ENCODE results near the gene ETV2. TPM values are rescaled to one million over a fixed set of nuclear protein-coding genes. Genes with fewer than 3 reads are reported as not detected.
A peak's percentile ranks its signal among the peaks of the same experiment; 100 is the strongest.

Gene ETV2
- total and polyA plus RNA-seq, 2 experiments from 2014 or later, result 3.1 TPM

- no peaks in the 10 kb centered on the region for H3K27me3 ChIP-seq
- DNase-seq (ENCODE audit: low read depth in 1 of 2, low spot score in 1 of 2), result no peak
- no peak for TF ChIP-seq CTCF (IDR thresholded peaks at IDR 0.05; ENCODE audit: low read depth, low read length)
- no peaks in the 10 kb centered on the region for H3K36me3 ChIP-seq
- no peak overlapping the region for H3K4me3 ChIP-seq
- H3K4me1 ChIP-seq (ENCODE audit: low read depth), result no peaks in the 10 kb centered on the region
- H3K27ac ChIP-seq, result no peak overlapping the region
- no peaks in the 10 kb centered on the region for H3K9me3 ChIP-seq (ENCODE audit: low read depth)
Measured at GRCh38 chr19:35607661-35608060, 33.9 kb upstream of the ETV2 start.

GRCh38 chr19:35608251-35608650 is 33.3 kb upstream of the ETV2 start:
- Histone ChIP-seq H3K9me3 (ENCODE audit: low read depth) (no peaks in the 10 kb centered on the region), H3K27me3 (no peaks in the 10 kb centered on the region), H3K36me3 (no peaks in the 10 kb centered on the region), H3K27ac (no peak overlapping the region), H3K4me3 (no peak overlapping the region), H3K4me1 (ENCODE audit: low read depth) (no peaks in the 10 kb centered on the region)
- DNase-seq (ENCODE audit: low read depth in 1 of 2, low spot score in 1 of 2), result no peak
- no peak for TF ChIP-seq CTCF (IDR thresholded peaks at IDR 0.05; ENCODE audit: low read depth, low read length)

- no peak overlapping the region for H3K27ac ChIP-seq
- H3K4me1 ChIP-seq (ENCODE audit: low read depth), result no peaks in the 10 kb centered on the region
- no peaks in the 10 kb centered on the region for H3K27me3 ChIP-seq
- TF ChIP-seq CTCF (IDR thresholded peaks at IDR 0.05; ENCODE audit: low read depth, low read length), result no peak
- H3K36me3 ChIP-seq, result no peaks in the 10 kb centered on the region
- DNase-seq (ENCODE audit: low read depth in 1 of 2, low spot score in 1 of 2), result no peak
- H3K9me3 ChIP-seq (ENCODE audit: low read depth), result no peaks in the 10 kb centered on the region
- no peak overlapping the region for H3K4me3 ChIP-seq
Measured at GRCh38 chr19:35609851-35610353, 31.6 kb upstream of the ETV2 start.

GRCh38 chr19:35612224-35612558 is 29.4 kb upstream of the ETV2 start:
- Histone ChIP-seq H3K27me3 (no peaks in the 10 kb centered on the region), H3K4me1 (ENCODE audit: low read depth) (no peaks in the 10 kb centered on the region), H3K4me3 (no peak overlapping the region), H3K9me3 (ENCODE audit: low read depth) (no peaks in the 10 kb centered on the region), H3K27ac (no peak overlapping the region), H3K36me3 (no peaks in the 10 kb centered on the region)
- TF ChIP-seq CTCF (IDR thresholded peaks at IDR 0.05; ENCODE audit: low read depth, low read length), result no peak
- no peak for DNase-seq (ENCODE audit: low read depth in 1 of 2, low spot score in 1 of 2)

- peak; percentile 91 to 94 for DNase-seq (ENCODE audit: low read depth in 1 of 2, low spot score in 1 of 2)
- Histone ChIP-seq H3K36me3 (no peaks in the 10 kb centered on the region), H3K4me3 (peak within 1 kb of the TSS; percentile 38), H3K4me1 (ENCODE audit: low read depth) (no peaks in the 10 kb centered on the region), H3K27ac (no peak within 1 kb of the TSS), H3K9me3 (ENCODE audit: low read depth) (no peaks in the 10 kb centered on the region), H3K27me3 (no peaks in the 10 kb centered on the region)
- TF ChIP-seq CTCF (IDR thresholded peaks at IDR 0.05; ENCODE audit: low read depth, low read length), result no peak
Measured at GRCh38 chr19:35612559-35613321, 28.8 kb upstream of the ETV2 start, which contains the start of gene HAUS5. Gene HAUS5, plus strand, starts transcription at chr19:35612735. Its CDS starts 60 bp downstream, at chr19:35612795.
